ENCODE data around the gene LRRC4B.
"Not testable (repeated sequence)": the region's sequence is repeated elsewhere in the genome, so short reads cannot be mapped to it uniquely, and the experiment has no call there.

Gene LRRC4B

DNA sequence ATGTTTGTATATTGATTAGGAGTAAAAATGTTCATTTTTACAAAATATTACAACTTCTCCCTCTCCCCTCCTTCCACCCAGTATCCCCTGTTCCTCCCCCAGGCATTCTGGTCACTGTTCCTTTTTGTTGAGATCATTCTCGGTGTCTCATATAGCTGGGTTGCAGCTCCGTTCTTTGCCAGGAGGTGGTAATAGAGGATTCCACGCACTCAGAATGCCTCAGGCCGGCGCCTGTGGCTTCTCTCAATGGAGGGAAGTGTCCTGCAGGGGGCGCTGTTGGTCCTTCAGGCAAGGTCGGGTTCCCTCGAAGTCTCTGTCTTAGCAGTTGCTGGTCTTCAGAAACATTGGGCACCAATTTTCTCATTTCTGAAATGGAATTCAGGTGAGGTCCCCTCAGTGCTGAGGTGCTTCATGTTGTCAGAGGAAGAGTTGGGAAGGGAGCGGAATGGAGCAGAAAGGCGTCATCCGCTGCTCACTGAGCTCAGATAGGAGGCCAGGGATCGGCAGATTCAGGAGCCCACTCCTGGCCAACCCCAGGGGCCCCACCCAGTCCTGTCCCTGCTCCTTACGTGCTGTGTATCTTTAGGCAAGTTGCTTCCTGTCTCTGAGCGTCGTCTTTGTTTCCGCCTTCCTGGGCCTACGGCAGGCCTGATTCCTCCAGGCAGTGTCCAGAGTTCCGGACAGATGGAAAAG is 81.3 kb downstream of the LRRC4B start:
- DNase-seq (ENCODE audit: low read depth in 1 of 2, low spot score in 1 of 2), result peak; percentile 36 to 53

DNA sequence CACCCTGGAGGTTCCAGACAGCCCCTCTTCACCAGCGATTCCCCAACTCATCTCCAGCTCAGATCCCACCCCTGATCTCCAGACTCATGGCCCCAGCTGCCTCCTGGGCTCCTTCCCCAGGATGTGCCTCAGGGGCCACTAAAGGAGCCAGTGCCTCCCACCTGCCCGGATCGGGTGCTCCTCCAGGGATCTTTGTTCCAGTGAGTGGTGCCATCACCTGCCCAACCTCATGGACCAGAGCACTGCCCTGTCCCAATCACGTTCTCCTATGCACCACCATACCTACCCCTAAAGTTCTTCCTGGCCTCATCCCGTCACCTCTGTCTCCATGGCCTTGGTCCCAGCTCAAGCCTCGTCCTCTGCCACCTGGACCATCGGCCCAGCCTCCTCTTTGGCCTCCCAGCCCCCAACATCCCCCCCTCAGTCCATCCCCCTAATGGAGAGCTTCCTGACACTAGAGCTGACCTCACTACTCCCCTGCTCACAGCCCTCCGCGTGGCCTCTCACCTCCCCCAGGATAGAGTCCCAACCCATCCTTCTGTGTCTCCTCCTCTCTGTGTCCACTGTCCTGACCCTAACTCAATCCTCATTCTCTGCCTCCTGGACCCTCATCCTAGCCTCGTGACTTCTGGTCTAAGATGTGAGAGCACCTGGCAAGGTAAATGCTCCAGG is 82.8 kb downstream of the LRRC4B start:
- DNase-seq (ENCODE audit: low read depth in 1 of 2, low spot score in 1 of 2), result no peak

DNA sequence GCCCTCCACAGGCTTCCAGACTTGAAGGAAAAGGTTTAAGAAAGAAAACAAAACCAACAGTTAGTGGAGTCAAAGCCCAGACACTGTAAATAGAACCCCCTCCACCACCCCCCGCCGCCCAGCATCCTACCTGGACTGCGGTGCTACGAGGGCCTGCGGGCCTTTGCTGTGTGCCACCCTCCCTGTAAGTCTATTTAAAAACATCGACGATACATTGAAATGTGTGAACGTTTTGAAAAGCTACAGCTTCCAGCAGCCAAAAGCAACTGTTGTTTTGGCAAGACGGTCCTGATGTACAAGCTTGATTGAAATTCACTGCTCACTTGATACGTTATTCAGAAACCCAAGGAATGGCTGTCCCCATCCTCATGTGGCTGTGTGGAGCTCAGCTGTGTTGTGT is 85.3 kb downstream of the LRRC4B start:
- no peak for DNase-seq (ENCODE audit: low read depth in 1 of 2, low spot score in 1 of 2)

DNA sequence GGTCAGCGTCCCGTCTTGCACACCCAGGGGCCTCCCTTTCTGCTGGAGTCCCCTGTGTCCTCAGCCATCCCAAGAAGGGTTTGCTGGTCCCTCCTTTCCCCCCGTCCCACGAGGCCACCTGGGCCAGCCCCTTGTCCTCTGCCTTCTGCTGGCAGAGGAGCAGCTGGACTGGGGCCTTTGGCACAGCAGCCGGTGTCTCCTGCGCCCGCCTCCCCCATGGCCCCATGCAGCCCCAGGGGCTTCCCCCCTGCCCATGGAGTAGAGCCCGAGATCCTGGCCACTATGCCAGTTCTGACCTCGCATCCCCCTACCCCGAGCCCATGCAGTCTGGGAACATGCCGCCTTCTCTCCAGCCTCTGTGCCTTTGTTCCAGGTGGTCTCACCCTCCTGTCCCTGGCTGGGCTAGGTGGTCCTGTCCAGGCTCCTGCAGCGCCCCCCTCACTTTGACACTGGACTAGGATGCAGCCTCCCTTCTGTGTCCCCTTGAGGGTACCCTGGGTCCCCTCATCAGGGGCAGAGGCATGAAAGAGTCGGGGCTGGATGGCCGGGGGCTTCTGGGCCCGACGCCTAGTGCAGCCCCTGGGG is 85.9 kb downstream of the LRRC4B start:
- no peak for DNase-seq (ENCODE audit: low read depth in 1 of 2, low spot score in 1 of 2)

DNA sequence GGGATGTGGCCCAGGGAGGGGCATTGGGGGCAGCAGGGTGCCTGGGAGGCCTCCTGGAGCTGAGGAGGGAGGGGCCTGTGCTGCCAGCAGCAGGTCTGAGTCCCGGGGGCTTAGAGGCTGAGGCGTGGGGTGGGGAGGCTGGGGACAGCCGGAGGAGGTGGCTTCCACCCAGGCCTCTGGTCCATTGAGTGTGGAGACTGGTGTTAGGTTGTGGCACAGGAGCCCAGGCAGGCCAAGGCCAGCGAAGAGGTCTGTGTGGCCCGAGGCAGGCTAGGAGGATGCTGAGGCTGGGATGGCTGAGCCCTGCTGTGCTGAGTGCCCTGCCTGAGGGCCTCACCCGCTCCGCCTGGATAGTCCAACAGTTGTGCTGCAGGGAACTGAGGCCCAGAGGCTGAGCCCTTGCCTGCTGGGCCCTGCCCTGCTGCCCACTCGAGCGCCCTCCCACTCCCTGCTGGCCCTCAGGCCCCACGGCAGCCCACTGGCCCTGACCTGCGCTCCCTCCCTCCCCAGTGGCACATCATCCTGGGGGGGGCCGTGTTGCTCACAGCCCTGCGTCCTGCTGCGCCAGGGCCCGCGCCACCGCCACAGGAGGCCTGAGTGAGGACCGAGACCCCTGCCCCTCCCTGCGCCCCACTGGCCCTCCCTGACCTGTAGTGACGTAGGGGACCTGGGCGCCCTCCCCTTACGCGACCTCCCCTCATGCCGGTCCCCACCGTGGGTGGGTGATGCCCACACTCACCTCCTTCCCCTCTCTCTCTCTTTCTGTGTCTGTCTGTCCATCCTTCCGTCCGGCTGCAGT is 86.7 kb downstream of the LRRC4B start:
- DNase-seq (ENCODE audit: low read depth in 1 of 2, low spot score in 1 of 2), result no peak

DNA sequence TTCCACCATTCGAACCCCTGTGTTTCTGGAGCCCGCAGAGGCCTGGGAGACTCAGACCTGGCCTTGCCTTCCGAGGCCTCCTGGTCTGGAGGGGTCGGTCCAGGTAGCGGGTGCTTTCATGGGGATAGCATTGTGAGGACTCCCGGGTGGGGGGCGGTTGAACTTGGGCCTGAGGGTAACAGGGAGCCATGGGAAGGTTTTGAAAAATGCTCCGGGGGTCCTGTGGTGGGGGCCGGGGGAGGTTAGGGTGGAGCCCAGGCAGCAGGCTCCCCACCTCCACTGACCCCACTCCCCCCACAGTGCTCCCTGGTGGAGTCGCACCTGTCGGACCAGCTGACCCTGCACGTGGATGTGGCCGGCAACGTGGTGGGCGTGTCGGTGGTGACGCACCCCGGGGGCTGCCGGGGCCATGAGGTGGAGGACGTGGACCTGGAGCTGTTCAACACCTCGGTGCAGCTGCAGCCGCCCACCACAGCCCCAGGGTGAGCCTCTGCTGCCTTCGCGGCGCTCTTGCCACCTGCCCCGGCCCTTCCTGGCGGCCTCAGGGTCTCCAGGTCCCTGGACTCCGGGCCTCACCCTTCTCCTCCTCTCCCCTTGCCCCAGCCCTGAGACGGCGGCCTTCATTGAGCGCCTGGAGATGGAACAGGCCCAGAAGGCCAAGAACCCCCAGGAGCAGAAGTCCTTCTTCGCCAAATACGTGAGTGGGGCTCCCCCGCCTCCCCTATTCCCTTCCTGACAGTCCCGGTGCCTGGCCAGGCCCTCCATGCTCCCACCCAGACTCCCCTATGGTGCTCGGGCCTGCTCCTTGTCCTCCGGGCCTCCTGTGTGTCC is 87.7 kb downstream of the LRRC4B start:
- DNase-seq (ENCODE audit: low read depth in 1 of 2, low spot score in 1 of 2), result no peak

DNA sequence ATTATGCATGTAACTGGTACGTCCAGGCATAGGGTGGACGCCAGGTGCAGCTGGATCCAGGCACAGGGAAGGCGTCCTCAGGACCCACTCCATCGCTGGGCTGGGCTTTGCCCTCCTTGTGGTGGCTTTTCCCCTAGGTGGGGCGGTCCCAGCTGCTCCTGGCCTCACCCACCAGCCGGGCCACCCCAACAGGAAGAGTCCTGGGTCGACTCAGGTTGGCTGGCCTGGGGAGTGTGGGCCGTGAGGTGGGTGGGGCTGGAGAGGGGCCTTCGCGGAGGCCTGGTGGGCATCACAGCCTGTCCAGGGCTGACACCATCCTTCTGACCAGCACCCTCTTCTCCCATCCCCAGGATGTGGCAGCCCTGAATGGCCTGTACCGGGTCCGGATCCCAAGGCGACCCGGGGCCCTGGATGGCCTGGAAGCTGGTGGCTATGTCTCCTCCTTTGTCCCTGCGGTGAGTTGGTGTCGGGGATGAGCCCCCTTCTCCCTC is 88.4 kb downstream of the LRRC4B start:
- no peak for DNase-seq (ENCODE audit: low read depth in 1 of 2, low spot score in 1 of 2)

DNA sequence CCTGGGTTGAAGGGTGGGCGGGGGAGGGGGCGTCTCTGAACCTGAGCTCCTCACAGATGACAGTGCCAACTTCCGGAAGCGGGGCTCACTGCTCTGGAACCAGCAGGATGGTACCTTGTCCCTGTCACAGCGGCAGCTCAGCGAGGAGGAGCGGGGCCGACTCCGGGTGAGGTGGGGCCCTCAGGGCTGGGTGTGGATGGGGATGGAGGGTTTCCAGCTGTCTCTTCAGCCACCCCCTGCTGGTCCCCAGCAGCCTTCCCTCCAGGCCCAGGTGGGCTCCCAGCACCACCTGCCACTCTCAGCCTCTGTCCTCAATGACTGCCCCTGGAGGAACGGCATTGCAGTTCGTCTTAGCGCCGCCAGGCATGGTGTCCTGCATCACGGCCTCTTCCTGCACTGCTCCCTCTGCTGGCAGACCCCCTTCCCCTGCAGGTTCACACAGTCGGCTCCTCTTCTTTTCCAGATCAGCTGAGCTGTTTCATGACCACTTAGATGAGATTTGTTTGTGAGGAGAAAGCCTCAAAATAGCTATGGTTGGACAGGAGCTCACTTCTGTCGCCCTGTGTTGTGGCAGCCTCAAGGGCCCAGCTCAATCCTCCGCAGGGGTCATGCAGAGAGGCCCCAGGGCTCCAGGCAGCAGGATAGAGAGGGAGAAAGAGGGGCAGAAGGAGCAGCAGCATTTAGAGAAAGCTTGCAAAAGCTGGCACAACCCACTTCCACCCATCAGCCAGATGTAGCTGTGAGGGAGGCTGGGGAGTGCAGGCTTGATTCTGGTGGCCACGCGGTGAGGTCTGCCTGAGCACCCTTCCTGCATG is 89.1 kb downstream of the LRRC4B start:
- DNase-seq (ENCODE audit: low read depth in 1 of 2, low spot score in 1 of 2), result no peak

DNA sequence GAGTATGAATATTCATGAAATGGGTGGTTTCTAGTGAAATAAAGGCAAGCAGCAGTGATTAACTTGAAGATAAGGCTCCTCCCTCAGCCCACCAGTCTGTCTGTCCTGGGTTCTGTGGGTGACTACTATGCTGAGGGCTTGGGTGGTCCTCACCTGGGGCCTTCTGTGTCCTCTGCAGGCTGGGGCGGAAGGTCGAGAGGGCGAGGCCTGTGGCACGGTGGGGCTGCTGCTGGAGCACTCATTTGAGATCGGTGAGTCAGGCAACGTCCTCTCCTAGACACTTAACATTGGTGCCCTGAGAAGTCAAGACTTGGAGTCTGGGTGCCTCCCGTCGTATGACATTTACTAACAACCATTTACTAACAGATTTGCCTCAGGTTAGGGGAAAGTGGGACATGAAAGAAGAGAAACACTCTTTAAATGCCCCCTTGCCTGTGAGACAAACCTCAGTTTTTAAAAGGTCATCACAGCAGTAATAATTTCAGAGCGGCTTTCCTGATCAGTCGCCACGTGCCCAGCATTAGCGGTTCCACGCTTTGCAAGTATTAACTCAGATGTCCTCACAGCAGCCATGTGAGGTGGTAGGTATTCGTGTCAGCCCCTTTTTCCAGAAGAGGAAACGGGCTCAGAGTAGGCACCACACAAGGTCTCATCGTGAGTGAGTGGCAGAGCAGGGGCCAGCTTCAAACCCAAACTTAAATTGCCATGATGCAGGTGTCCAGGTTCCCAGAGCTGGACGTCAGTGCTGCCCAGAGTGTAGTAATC is 90.3 kb downstream of the LRRC4B start:
- no peak for DNase-seq (ENCODE audit: low read depth in 1 of 2, low spot score in 1 of 2)

DNA sequence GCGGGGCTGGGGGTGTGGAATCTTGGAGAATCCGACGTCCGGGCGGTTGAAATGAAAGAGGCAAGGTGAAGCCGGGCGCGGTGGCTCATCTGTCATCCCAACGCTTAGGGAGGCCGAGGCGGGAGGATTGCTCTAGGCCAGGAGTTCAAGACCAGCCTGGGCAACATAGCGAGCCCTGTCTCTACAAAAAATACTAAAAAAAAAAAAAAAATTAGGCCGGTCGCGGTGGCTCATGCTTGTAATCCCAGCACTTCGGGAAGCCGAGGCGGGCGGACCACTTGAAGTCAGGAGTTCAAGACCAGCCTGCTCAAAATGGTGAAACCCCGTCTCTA is 91.4 kb downstream of the LRRC4B start:
- DNase-seq (ENCODE audit: low read depth in 1 of 2, low spot score in 1 of 2), result no peak

DNA sequence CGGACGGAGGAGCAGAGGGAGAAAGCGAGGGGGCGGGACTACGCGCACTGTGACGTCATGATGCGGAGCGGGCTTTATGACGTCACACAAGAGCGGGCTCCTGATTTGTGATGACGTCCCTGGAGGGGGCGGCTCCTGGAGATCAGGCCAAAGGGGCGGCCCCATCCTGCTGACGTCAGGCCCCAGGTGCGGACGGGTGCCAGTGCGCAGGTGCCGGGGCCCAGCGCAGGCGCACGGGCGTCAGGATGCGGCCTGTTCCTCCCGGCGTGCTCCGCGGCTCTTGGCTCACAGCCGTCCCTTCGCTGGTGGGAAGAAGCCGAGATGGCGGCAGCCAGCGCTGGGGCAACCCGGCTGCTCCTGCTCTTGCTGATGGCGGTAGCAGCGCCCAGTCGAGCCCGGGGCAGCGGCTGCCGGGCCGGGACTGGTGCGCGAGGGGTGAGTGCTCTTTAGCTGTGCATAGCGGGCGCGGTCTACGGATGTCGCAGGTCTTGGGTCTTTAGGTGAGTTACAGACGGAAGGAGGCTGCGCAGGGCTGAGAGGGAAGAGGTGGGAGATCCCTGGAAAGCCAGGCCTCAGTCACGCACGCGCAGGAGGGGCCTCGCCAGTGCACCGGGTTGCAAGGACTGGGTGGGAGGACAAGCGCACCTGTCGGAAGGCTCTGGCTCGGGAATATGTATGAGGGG is 91.9 kb downstream of the LRRC4B start, which contains the start of the genes EMC10 and GARIN5A:
Gene EMC10 (plus strand): TSS at position 284 of the 683 bp plus-strand sequence. CDS start 38 bp downstream, at position 322.
Gene GARIN5A (minus strand): TSS at position 625 of the 683 bp plus-strand sequence. CDS start 460 bp downstream, at position 165.
- peak; percentile 87 to 88 for DNase-seq (ENCODE audit: low read depth in 1 of 2, low spot score in 1 of 2)

DNA sequence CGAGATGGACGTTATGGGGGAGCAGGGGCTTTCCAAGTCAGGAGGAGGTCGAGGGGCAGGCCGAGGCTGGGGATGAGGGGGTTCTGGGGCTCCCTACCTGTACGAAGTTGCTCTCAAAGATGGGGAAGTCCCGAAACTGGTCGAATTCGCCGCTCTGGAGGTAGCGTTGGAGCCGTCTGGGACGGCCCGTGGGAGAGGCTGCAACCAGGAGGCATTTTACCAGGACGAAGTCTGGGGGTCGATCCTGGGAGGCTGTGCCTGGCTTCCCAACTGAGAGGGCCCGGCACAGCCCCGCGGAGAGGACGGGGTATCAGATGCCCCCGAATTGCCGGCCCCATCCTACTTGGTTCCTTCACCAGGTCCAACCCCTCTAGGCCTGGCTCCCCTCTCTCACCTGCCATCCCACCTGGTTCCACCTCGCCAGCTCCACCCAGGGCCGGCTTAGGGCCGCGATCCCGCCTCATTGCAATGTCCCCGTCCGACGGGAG is 92.5 kb downstream of the LRRC4B start:
- DNase-seq (ENCODE audit: low read depth in 1 of 2, low spot score in 1 of 2), result no peak

DNA sequence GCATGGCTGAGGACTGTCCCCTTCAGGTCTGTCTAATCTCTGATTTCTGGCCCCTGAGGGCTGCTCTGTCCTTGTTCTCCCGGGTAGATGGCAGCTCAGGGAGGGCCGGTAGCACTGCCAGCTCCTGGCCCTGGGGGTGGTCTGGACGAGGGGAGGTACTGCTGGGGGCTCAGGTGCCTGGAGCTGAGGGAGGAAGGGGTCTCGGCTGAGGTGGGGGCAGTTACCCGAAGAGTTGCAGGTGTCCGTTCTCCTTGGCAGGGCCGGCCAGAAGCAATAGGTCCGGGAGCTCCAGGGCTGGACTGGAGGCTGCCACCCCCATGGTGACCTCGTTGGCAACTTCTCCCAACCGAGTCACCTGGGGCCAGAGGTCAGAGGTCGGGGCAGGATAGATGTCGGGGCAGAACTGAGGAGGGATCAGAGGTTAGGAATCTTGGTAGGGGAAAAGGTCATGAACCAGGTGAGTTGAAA is 93.1 kb downstream of the LRRC4B start:
- no peak for DNase-seq (ENCODE audit: low read depth in 1 of 2, low spot score in 1 of 2)

DNA sequence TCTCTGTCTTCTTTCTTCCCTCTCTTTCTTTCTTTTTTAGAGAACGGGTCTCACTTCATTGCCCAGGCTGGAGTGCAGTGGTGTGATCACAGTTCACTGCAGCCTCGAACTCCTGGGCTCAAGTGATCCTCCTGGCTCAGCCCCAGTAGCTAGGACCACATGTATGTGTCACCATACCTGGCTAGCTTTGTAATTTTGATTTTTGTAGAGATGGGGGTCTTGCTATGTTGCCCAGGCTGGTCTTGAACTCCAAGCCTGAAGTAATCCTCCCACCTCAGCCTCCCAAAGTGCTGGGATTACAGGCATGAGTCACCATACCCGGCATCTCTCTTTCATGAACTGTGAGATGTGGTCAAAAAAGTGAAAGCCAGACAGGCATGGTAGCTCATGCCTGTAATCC is 94.9 kb downstream of the LRRC4B start:
- DNase-seq (ENCODE audit: low read depth in 1 of 2, low spot score in 1 of 2), result not testable (repeated sequence)

DNA sequence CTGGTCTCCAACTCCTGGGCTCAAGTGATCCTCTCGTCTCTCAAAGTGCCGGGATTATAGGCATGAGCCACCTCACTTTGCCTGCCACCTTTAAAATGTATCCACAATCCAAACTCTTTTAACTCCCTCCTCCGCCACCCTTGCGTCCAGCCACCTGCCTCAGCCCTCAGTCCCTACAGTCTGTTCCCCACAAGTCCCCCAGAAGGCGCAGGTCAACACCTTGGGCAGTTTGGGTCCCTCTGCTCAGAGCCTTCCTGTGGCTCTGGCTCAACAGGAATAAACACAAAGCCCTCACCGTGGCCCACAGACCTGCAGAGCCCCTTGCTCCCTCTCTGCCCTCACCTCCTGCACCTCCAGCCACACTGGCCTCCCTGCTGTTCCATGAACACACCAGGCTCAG is 99.4 kb downstream of the LRRC4B start:
- DNase-seq (ENCODE audit: low read depth in 1 of 2, low spot score in 1 of 2), result no peak

DNA sequence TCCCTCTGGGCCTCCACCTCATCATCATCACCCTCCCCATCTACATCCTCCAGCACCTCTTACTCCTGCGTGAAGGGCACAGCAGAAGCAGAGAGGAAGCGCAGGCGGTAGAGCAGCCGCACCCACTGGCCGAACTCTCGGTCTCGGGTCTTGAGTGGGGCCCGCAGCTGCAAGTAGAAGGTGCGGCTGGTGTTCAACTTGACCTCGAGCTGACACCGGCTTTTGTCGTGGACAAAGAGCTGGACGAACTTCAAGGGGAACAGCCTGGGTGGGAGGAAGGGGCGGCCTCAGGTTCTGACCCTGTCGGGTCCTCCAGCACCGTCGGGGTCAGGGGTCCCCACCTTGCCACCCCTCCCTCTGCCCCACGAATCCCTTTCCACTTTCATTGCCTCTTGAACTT is 100.7 kb downstream of the LRRC4B start:
- DNase-seq (ENCODE audit: low read depth in 1 of 2, low spot score in 1 of 2), result no peak
